Measurements from ENCODE around the gene TXK. TPM values are rescaled to one million over a fixed set of nuclear protein-coding genes. Genes with fewer than 3 reads are reported as not detected.

TXK gene
- 7.9 TPM for total RNA-seq
- polyA plus RNA-seq (ENCODE audit: insufficient read depth, low read depth, low replicate concordance): 0.26 TPM
- long read RNA-seq, donor 1: 0 reads
- long read RNA-seq, donor 2: 0 reads
- long read RNA-seq, donor 3: 0 reads
- long read RNA-seq, donor 4: 0 reads
- long read RNA-seq, donor 5: 0 reads
- long read RNA-seq, donor 6: 0 reads
- long read RNA-seq, donor 7, partial matches to known transcripts: 0 of 3 reads
- long read RNA-seq, donor 7, other reads (novel, unspliced or antisense): 3 of 3 reads
- long read RNA-seq, donor 8: 0 reads
- long read RNA-seq, donor 9, partial matches to known transcripts: 0 of 1 reads
- long read RNA-seq, donor 9, other reads (novel, unspliced or antisense): 0 of 1 reads
- long read RNA-seq, donor 10: 0 reads

- no peak for TF ChIP-seq CTCF (IDR thresholded peaks at IDR 0.05; ENCODE audit: borderline replicate concordance, extremely low read depth, insufficient read depth)
- Histone ChIP-seq H3K27me3 (ENCODE audit: control insufficient read depth, insufficient read depth, low read length) (no peaks in the 10 kb centered on the region), H3K27ac (ENCODE audit: low read depth in 2 of 2, low read length in 2 of 2) (no peak within 1 kb of the TSS), H3K9ac (ENCODE audit: low read length in 3 of 3) (no peak within 1 kb of the TSS), H3K36me3 (ENCODE audit: control insufficient read depth in 2 of 3, insufficient read depth in 3 of 3, low read length in 3 of 3) (no peaks in the 10 kb centered on the region), H3K9me3 (ENCODE audit: control insufficient read depth in 2 of 3, insufficient read depth in 1 of 3, low read length in 3 of 3) (no peaks in the 10 kb centered on the region), H3K4me1 (ENCODE audit: control insufficient read depth in 2 of 3, insufficient read depth in 2 of 3, low read depth in 1 of 3, low read length in 3 of 3) (no peaks in the 10 kb centered on the region), H3K4me3 (ENCODE audit: low read length in 3 of 3) (no peak within 1 kb of the TSS)
- DNase-seq: no peak
- intact Hi-C loops (cut with DNase I): no loop called here
- FAIRE-seq: no peak
Observed at GRCh38 chr4:48134081-48134480, at the start of gene TXK. TSS of gene TXK (minus strand) at chr4:48134250. CDS start at chr4:48134170, 80 bp downstream.

- no peak overlapping the region for H3K27ac ChIP-seq (ENCODE audit: low read depth in 2 of 2, low read length in 2 of 2)
- no peak overlapping the region for H3K9ac ChIP-seq (ENCODE audit: low read length in 3 of 3)
- no peak for TF ChIP-seq CTCF (IDR thresholded peaks at IDR 0.05; ENCODE audit: borderline replicate concordance, extremely low read depth, insufficient read depth)
- H3K36me3 ChIP-seq (ENCODE audit: control insufficient read depth in 2 of 3, insufficient read depth in 3 of 3, low read length in 3 of 3): no peaks in the 10 kb centered on the region
- H3K27me3 ChIP-seq (ENCODE audit: control insufficient read depth, insufficient read depth, low read length): no peaks in the 10 kb centered on the region
- H3K9me3 ChIP-seq (ENCODE audit: control insufficient read depth in 2 of 3, insufficient read depth in 1 of 3, low read length in 3 of 3): no peaks in the 10 kb centered on the region
- no peaks in the 10 kb centered on the region for H3K4me1 ChIP-seq (ENCODE audit: control insufficient read depth in 2 of 3, insufficient read depth in 2 of 3, low read depth in 1 of 3, low read length in 3 of 3)
- FAIRE-seq: no peak
- intact Hi-C loops (cut with DNase I): no loop called here
- no peak for DNase-seq
- H3K4me3 ChIP-seq (ENCODE audit: low read length in 3 of 3): no peak overlapping the region
Observed at GRCh38 chr4:48180234-48180633, 46.2 kb upstream of the TXK start.

- DNase-seq (no peak), FAIRE-seq (no peak)
- Histone ChIP-seq H3K27me3 (ENCODE audit: control insufficient read depth, insufficient read depth, low read length) (no peaks in the 10 kb centered on the region), H3K9ac (ENCODE audit: low read length in 3 of 3) (no peak overlapping the region), H3K4me3 (ENCODE audit: low read length in 3 of 3) (no peak overlapping the region), H3K4me1 (ENCODE audit: control insufficient read depth in 2 of 3, insufficient read depth in 2 of 3, low read depth in 1 of 3, low read length in 3 of 3) (no peaks in the 10 kb centered on the region), H3K9me3 (ENCODE audit: control insufficient read depth in 2 of 3, insufficient read depth in 1 of 3, low read length in 3 of 3) (no peaks in the 10 kb centered on the region), H3K27ac (ENCODE audit: low read depth in 2 of 2, low read length in 2 of 2) (no peak overlapping the region), H3K36me3 (ENCODE audit: control insufficient read depth in 2 of 3, insufficient read depth in 3 of 3, low read length in 3 of 3) (no peaks in the 10 kb centered on the region)
- intact Hi-C loops (cut with DNase I): no loop called here
- no peak for TF ChIP-seq CTCF (IDR thresholded peaks at IDR 0.05; ENCODE audit: borderline replicate concordance, extremely low read depth, insufficient read depth)
Observed at GRCh38 chr4:48178931-48179330, 44.9 kb upstream of the TXK start.

Data from kidney (tissue), 22 donors.